Activated B cell treated with CpG ODN at 0.5 μM for 24 hours (primary cell): Measurements from ENCODE around the gene AGMO. TPM values are rescaled to one million over a fixed set of nuclear protein-coding genes. Genes with fewer than 3 reads are reported as not detected.

Experiments used
- ATAC-seq: fragments of 200-7000 bp; cut with Tn5 transposase; one replicate; pipeline ENCODE4 v1.10.0; 2021; ENCODE audit warnings: low read depth, mild to moderate bottlenecking, moderate library complexity
- CTCF ChIA-PET: fragments of 350-600 bp; sonication (Branson Sonifier 250); formaldehyde crosslinking; loops from one replicate; lab custom pipeline; 2021; ENCODE audit warnings: antibody characterized with exemption; lab: Charles Lee
- POLR2A ChIA-PET: fragments of 350-600 bp; sonication (Branson Sonifier 250); formaldehyde crosslinking; loops from one replicate; lab custom pipeline; 2021; ENCODE audit warnings: antibody characterized with exemption; lab: Charles Lee
- DNase-seq: peaks from one replicate; pipeline ENCODE4 v3.0.0; 2022
- H3K27ac Mint-ChIP-seq: one replicate; pipeline ENCODE4 v1.8.0; 2020; ENCODE audit warnings: mixed read lengths
- H3K27me3 Mint-ChIP-seq: one replicate; pipeline ENCODE4 v1.8.0; 2021; ENCODE audit warnings: mixed read lengths
- H3K36me3 Mint-ChIP-seq: one replicate; pipeline ENCODE4 v1.8.0; 2021; ENCODE audit warnings: low read depth, mixed read lengths
- H3K4me1 Mint-ChIP-seq: one replicate; pipeline ENCODE4 v1.8.0; 2021; ENCODE audit warnings: mixed read lengths
- H3K4me3 Mint-ChIP-seq: one replicate; pipeline ENCODE4 v1.8.0; 2020; ENCODE audit warnings: mild to moderate bottlenecking, mixed read lengths
- H3K9me3 Mint-ChIP-seq: one replicate; pipeline ENCODE4 v1.8.0; 2020; ENCODE audit warnings: mixed read lengths
- CTCF ChIP-seq: fragments of 200-600 bp; IDR thresholded peaks from one replicate; pipeline ENCODE4 v1.8.0; 2022; ENCODE audit warnings: antibody characterized with exemption, mild to moderate bottlenecking
- intact Hi-C: fragments of 100-400 bp; cut with micrococcal nuclease; formaldehyde crosslinking; loops from one replicate; pipeline ENCODE4 v1.15.1; 2024
- total RNA-seq: library from RNA; stranded (reverse); gene quantifications from 2 replicates; pipeline ENCODE4 v1.2.3, GENCODE V29; 2022

Gene AGMO
- total RNA-seq, 1 donor from 2014 or later: not detected

DNA sequence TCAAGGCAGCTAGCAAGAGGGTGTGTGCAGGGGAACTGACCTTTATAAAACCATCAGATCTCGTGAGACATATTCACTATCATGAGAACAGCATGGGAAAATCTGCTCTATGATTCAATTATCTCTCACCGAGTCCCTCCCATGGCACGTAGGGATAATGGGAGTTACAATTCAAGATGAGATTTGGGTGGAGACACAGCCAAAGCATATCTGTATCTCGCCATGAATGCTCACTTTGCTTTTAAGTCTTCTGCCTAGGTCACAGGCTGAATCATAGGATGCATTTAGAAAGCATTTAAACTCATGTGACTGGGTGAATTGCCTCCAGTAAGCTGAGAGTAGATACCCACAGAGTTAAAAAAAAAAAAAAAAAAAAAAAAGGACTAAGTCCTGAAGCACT, 220.0 kb downstream of the AGMO start:
- Mint-ChIP-seq H3K9me3 (peaks cover 7% of the 10 kb centered on the region), H3K4me3 (no peak overlapping the region), H3K27ac (no peak overlapping the region), H3K4me1 (no peaks in the 10 kb centered on the region), H3K27me3 (no peaks in the 10 kb centered on the region), H3K36me3 (no peaks in the 10 kb centered on the region)
- CTCF ChIA-PET: no interaction called here
- ATAC-seq (no peak), DNase-seq (no peak)
- intact Hi-C loops: no loop called here
- POLR2A ChIA-PET: no interaction called here
- no peak for TF ChIP-seq CTCF

DNA sequence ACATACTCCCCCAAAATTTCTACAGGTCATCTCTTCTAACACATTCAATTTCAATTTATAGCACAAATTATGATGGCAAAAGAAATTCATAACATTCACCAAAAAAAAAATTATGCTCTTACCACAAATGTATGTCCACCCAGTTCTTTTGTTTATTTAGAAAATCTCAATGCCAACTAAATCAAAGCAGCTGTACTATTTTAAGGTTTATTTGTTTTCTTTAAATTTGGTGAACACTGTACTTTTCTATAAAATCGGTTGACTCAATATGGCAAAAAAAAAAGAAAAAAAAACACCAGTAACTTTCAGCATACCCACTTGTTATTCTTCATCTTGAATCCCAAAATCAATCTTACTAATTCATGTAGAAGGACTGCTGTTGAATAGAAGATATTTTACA, 225.7 kb downstream of the AGMO start:
- TF ChIP-seq CTCF: no peak
- DNase-seq (no peak), ATAC-seq (no peak)
- Mint-ChIP-seq H3K4me1 (no peaks in the 10 kb centered on the region), H3K27ac (no peak overlapping the region), H3K36me3 (no peaks in the 10 kb centered on the region), H3K9me3 (peaks cover 3% of the 10 kb centered on the region), H3K4me3 (no peak overlapping the region), H3K27me3 (no peaks in the 10 kb centered on the region)
- ChIA-PET POLR2A (no interaction called here), CTCF (no interaction called here)
- intact Hi-C loops: no loop called here

- ChIA-PET CTCF (no interaction called here), POLR2A (no interaction called here)
- ATAC-seq: no peak
- no peak overlapping the region for H3K27ac Mint-ChIP-seq
- H3K9me3 Mint-ChIP-seq: peaks cover 3% of the 10 kb centered on the region
- no peaks in the 10 kb centered on the region for H3K36me3 Mint-ChIP-seq
- intact Hi-C loops: no loop called here
- DNase-seq: no peak
- no peaks in the 10 kb centered on the region for H3K4me1 Mint-ChIP-seq
- H3K4me3 Mint-ChIP-seq: no peak overlapping the region
- TF ChIP-seq CTCF: no peak
- no peaks in the 10 kb centered on the region for H3K27me3 Mint-ChIP-seq
Observed at GRCh38 chr7:15335390-15335789, 226.4 kb downstream of the AGMO start.

DNA sequence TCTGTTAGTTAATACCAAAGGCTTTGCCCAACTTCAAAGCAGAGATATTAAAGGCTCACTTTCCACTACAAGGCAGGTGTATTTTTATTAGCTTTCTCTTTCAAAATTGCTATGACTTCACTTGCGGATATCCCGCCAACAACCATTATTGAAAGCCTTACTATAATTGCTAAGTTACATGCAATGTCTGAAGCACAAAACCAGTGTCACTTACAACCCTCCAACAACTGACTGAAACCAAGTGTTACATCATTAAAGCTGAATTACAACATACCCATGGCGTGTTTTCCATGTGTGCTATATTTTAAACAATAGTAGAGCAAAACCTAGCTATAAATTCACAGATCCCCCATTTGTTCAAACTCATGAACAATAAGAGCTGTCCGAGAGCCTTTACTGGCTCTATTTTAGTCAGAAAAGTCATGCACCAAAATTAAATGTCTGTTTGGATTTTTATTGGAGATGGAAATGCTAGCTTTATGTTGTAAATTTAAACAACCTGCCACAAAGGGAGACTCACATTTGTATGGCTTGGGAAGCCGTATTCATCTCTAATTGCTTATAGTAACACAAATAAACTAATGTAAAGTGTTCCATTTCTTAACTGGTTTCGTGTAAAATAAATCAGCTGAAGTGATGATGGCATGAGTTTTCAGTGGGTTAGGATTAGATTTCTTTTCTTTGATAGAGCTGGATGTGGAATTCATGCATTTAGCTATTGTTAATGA, 227.1 kb downstream of the AGMO start:
- Mint-ChIP-seq H3K27me3 (no peaks in the 10 kb centered on the region), H3K4me3 (no peak overlapping the region), H3K9me3 (peaks cover 3% of the 10 kb centered on the region), H3K36me3 (no peaks in the 10 kb centered on the region), H3K4me1 (no peaks in the 10 kb centered on the region), H3K27ac (no peak overlapping the region)
- no peak for TF ChIP-seq CTCF
- CTCF ChIA-PET: no interaction called here
- no peak for ATAC-seq
- DNase-seq: no peak
- intact Hi-C loops: no loop called here
- POLR2A ChIA-PET: no interaction called here

DNA sequence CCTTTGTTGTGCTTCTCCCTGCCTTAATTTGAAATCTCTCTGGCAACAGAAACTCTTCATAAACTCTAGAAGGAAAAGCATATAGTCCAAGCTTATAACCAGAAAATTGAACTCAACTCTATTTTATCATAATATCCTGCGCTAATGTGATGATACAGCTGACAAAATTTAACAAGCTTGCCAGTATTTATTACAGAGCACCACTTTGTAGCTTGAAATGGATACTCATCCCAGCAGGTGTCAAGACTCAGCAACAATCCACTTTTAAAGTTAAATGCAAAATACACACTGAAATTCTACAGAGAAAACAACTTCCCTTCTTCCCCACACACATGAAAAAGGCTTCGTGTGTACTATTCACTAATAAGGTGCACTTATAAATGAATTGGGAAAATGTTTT, 228.9 kb downstream of the AGMO start:
- CTCF ChIA-PET: no interaction called here
- no peak for TF ChIP-seq CTCF
- POLR2A ChIA-PET: no interaction called here
- H3K4me1 Mint-ChIP-seq: no peaks in the 10 kb centered on the region
- ATAC-seq (no peak), DNase-seq (no peak)
- H3K27ac Mint-ChIP-seq: no peak overlapping the region
- H3K4me3 Mint-ChIP-seq: no peak overlapping the region
- H3K27me3 Mint-ChIP-seq: no peaks in the 10 kb centered on the region
- H3K36me3 Mint-ChIP-seq: no peaks in the 10 kb centered on the region
- intact Hi-C loops: no loop called here
- no peaks in the 10 kb centered on the region for H3K9me3 Mint-ChIP-seq
